Endothelial cell of umbilical vein (primary cell): Measurements from ENCODE around the gene TNIK. TPM values are rescaled to one million over a fixed set of nuclear protein-coding genes. Genes with fewer than 3 reads are reported as not detected.

Experiments used
- BruUV-seq: library from RNA; stranded (reverse); fragments of 400-500 nt; replicated peaks from 2 replicates; lab custom pipeline; 2021; lab: Mats Ljungman, UMichigan
- CTCF ChIA-PET: fragments of 300-600, 350-600 bp; sonication (Branson Sonifier 250); formaldehyde crosslinking; loops from one replicate; lab custom pipeline; 2021; ENCODE audit warnings: antibody characterized with exemption, inconsistent platforms; lab: Charles Lee
- POLR2A ChIA-PET: fragments of 300-600, 350-600 bp; sonication (Branson Sonifier 250); formaldehyde crosslinking; loops from one replicate; lab custom pipeline; 2021; ENCODE audit warnings: antibody characterized with exemption, inconsistent platforms; lab: Charles Lee
- DNase-seq: peaks from one replicate; pipeline ENCODE4 v3.0.0-alpha.2; 2011; ENCODE audit warnings: low read depth, low spot score
- FAIRE-seq: peaks from 2 replicates; lab custom pipeline; 2011; peaks lifted over from hg19 to GRCh38; lab: Jason Lieb, UNC
- H2AFZ ChIP-seq: 2 replicates; pipeline ENCODE4 v1.6.0; 2012; ENCODE audit warnings: low read depth, low read length, control low read depth, inconsistent platforms
- H3K27ac ChIP-seq: 2 replicates; pipeline ENCODE4 v1.5.1; 2011; ENCODE audit warnings: low read depth, mild to moderate bottlenecking, control low read depth, low read length, moderate library complexity; ENCODE audit not compliant: insufficient read depth
- H3K27me3 ChIP-seq, 2 experiments: 2 replicates each; pipeline versions ENCODE4 v1.6.0 to v1.6.1; 2011; ENCODE audit warnings: low read length in 2 of 2, mixed read lengths in 1 of 2; ENCODE audit not compliant: control insufficient read depth in 2 of 2, insufficient read depth in 2 of 2
- H3K36me3 ChIP-seq, 2 experiments: 2 replicates in 1 of 2; 3 replicates in 1 of 2; pipeline ENCODE4 v1.5.1; 2011; ENCODE audit warnings: low read length in 2 of 2, mild to moderate bottlenecking in 1 of 2, moderate library complexity in 1 of 2; ENCODE audit not compliant: control insufficient read depth in 2 of 2, insufficient read depth in 2 of 2; ENCODE audit errors: extremely low read depth in 1 of 2
- H3K4me1 ChIP-seq: 3 replicates; pipeline ENCODE4 v1.5.1; 2011; ENCODE audit warnings: mild to moderate bottlenecking, low read length; ENCODE audit not compliant: control insufficient read depth, insufficient read depth; ENCODE audit errors: extremely low read depth
- H3K4me2 ChIP-seq: 2 replicates; pipeline ENCODE4 v1.6.1; 2011; ENCODE audit warnings: low read length, control low read depth, mixed read lengths; ENCODE audit not compliant: insufficient read depth
- H3K4me3 ChIP-seq, 3 experiments: fragments of 200-600 bp in 1 of 3; sonication (generic), shearing (Covaris generic) in 1 of 3; replicated peaks in 1 of 3; 2 replicates each; pipeline ENCODE4 v1.5.1; 2011 to 2016; ENCODE audit warnings: control low read depth in 3 of 3, low read length in 3 of 3, mild to moderate bottlenecking in 2 of 3, inconsistent platforms in 1 of 3, low read depth in 1 of 3, moderate library complexity in 1 of 3; ENCODE audit not compliant: insufficient read depth in 1 of 3
- H3K79me2 ChIP-seq: 2 replicates; pipeline ENCODE4 v1.6.0; 2012; ENCODE audit warnings: low read length, inconsistent platforms; ENCODE audit not compliant: control insufficient read depth, insufficient read depth
- H3K9ac ChIP-seq: replicated peaks from 2 replicates; pipeline ENCODE3; 2011; ENCODE audit warnings: low read length, control low read depth; ENCODE audit not compliant: insufficient read depth; ENCODE audit errors: extremely low read depth
- H3K9me1 ChIP-seq: replicated peaks from 3 replicates; pipeline ENCODE4 v1.6.0; 2011; ENCODE audit warnings: mild to moderate bottlenecking, low read length; ENCODE audit not compliant: control insufficient read depth, insufficient read depth; ENCODE audit errors: extremely low read depth
- H3K9me3 ChIP-seq: replicated peaks from 2 replicates; pipeline ENCODE4 v1.5.1; 2012; ENCODE audit warnings: low read length, inconsistent platforms; ENCODE audit not compliant: control insufficient read depth, insufficient read depth
- H4K20me1 ChIP-seq: replicated peaks from 2 replicates; pipeline ENCODE3; 2011; ENCODE audit warnings: mild to moderate bottlenecking, low read length; ENCODE audit not compliant: control insufficient read depth, insufficient read depth; ENCODE audit errors: extremely low read depth
- CTCF ChIP-seq, 2 donors: IDR thresholded peaks; 1 replicate in 1 of 2; 2 replicates in 1 of 2; pipeline ENCODE4 v1.5.1; 2011; ENCODE audit warnings: low read length in 2 of 2, mild to moderate bottlenecking in 2 of 2, moderate library complexity in 2 of 2, control low read depth in 1 of 2, inconsistent platforms in 1 of 2, low read depth in 1 of 2; ENCODE audit not compliant: insufficient read depth in 1 of 2; ENCODE audit errors: extremely low read depth in 1 of 2
- EZH2 ChIP-seq: IDR thresholded peaks from 2 replicates; pipeline ENCODE4 v1.6.1; 2012; ENCODE audit warnings: borderline replicate concordance, low read depth, mild to moderate bottlenecking, moderate library complexity, low read length, inconsistent platforms; ENCODE audit not compliant: severe bottlenecking
- FOS ChIP-seq: IDR thresholded peaks from 2 replicates; pipeline ENCODE4 v1.6.1; 2011; ENCODE audit warnings: mild to moderate bottlenecking, low read length, moderate library complexity, borderline replicate concordance; ENCODE audit not compliant: insufficient read depth
- GATA2 ChIP-seq: IDR thresholded peaks from 2 replicates; pipeline ENCODE4 v1.7.0; 2011; ENCODE audit warnings: low read depth, mild to moderate bottlenecking, moderate library complexity, mixed read lengths, low read length; ENCODE audit not compliant: insufficient read length, insufficient read depth
- JUN ChIP-seq: IDR thresholded peaks from 2 replicates; pipeline ENCODE4 v1.6.1; 2011; ENCODE audit warnings: borderline replicate concordance, low read depth; ENCODE audit not compliant: insufficient read length, insufficient read depth
- MAX ChIP-seq: IDR thresholded peaks from 2 replicates; pipeline ENCODE4 v1.6.1; 2011; ENCODE audit not compliant: insufficient read depth, insufficient read length
- MYC ChIP-seq: IDR thresholded peaks from one replicate; pipeline ENCODE4 v1.6.1; 2011; ENCODE audit warnings: mild to moderate bottlenecking, low read depth, low read length
- POLR2A ChIP-seq: IDR thresholded peaks from 2 replicates; pipeline ENCODE4 v1.6.1; 2012; ENCODE audit warnings: low read depth, mild to moderate bottlenecking, control low read depth, low read length
- POLR2AphosphoS5 ChIP-seq: IDR thresholded peaks from 2 replicates; pipeline ENCODE4 v1.6.1; 2012; ENCODE audit warnings: low read depth, mild to moderate bottlenecking, control low read depth, low read length, moderate library complexity; ENCODE audit not compliant: insufficient read depth
- dilution Hi-C: fragments of 300-500 bp; cut with MboI; formaldehyde crosslinking; loops from one replicate; pipeline ENCODE4 v1.15.0; 2019; ENCODE audit warnings: low sequenced_read_pairs; ENCODE audit not compliant: extremely low pct_ligation_motif_present
- intact Hi-C: fragments of 100-400 bp; cut with micrococcal nuclease; formaldehyde crosslinking; loops from one replicate; pipeline ENCODE4 v1.10.0; 2022
- polyA plus RNA-seq, 4 experiments: library from polyadenylated mRNA; depleted of rRNA in 3 of 4; stranded (reverse) in 3 of 4; unstranded in 1 of 4; fragments of >200 nt; gene quantifications; 2 replicates each; pipeline versions ENCODE4 v1.2.1 to v1.2.3, GENCODE V29; 2011 to 2012; ENCODE audit warnings: missing spikeins in 1 of 4
- total RNA-seq: library from RNA; stranded (reverse); gene quantifications from 2 replicates; pipeline ENCODE4 v1.2.3, GENCODE V29; 2021

TNIK gene
- total and polyA plus RNA-seq, 2 donors (not counting 3 experiments of a cell fraction or from before 2014, with no cell fraction given), result 10.9 to 39.7 TPM

GRCh38 chr3:171342200-171342599 is 118.0 kb downstream of the TNIK start:
- H3K27me3 ChIP-seq, result no peaks in the 10 kb centered on the region
- H3K4me3 ChIP-seq, result no peak overlapping the region
- no peak for DNase-seq
- no peaks in the 10 kb centered on the region for H4K20me1 ChIP-seq
- no TSS peak for BruUV-seq
- H3K9me1 ChIP-seq, result no peaks in the 10 kb centered on the region
- H2AFZ ChIP-seq, result no peak overlapping the region
- no peaks in the 10 kb centered on the region for H3K9me3 ChIP-seq
- peaks cover 3% of the 10 kb centered on the region for H3K79me2 ChIP-seq
- POLR2A ChIA-PET, result no interaction called here
- no peaks in the 10 kb centered on the region for H3K36me3 ChIP-seq
- dilution Hi-C loops, result no loop called here
- no peak for FAIRE-seq
- TF ChIP-seq MYC (no peak), GATA2 (no peak), EZH2 (no peak), JUN (no peak), CTCF (IDR thresholded peaks at IDR 0.05; ENCODE audit: extremely low read depth in 1 of 2, insufficient read depth in 1 of 2, low read depth in 1 of 2, low read length in 2 of 2) (no peak), POLR2AphosphoS5 (no peak), FOS (no peak), POLR2A (no peak), MAX (no peak)
- H3K4me1 ChIP-seq, result peaks cover 8% of the 10 kb centered on the region
- no peak overlapping the region for H3K4me2 ChIP-seq
- H3K27ac ChIP-seq, result no peak overlapping the region
- intact Hi-C loops, result no loop called here
- CTCF ChIA-PET, result no interaction called here
- no peak overlapping the region for H3K9ac ChIP-seq
